ENCODE data around the gene ARHGAP1. TPM values are rescaled to one million over a fixed set of nuclear protein-coding genes. Genes with fewer than 3 reads are reported as not detected.

ARHGAP1 gene
- total and polyA plus RNA-seq, 9 of the 15 experiments (the other 6 are each of a cell fraction or from before 2014, with no cell fraction given) = 3.6 to 30.4 (median 8.2) TPM

GRCh38 chr11:46693597-46694012 is 6.8 kb downstream of the ARHGAP1 start:
- peaks cover 26% of the 10 kb centered on the region; the same call in 2 of the 3 replicates for H3K36me3 ChIP-seq (ENCODE audit: control insufficient read depth, insufficient read depth, low read length)
- no peak overlapping the region for H2AFZ ChIP-seq (ENCODE audit: low read depth, low read length)
- H3K27me3 ChIP-seq (ENCODE audit: control insufficient read depth in 2 of 2, insufficient read depth in 2 of 2, low read length in 2 of 2) = no peaks in the 10 kb centered on the region
- BruUV-seq (replicated peaks) = no TSS peak
- in situ Hi-C loops (cut with MboI) = no loop called here
- no peak overlapping the region for H3K27ac ChIP-seq (ENCODE audit: extremely low read depth, low read depth, low read length)
- H4K20me1 ChIP-seq (replicated peaks; ENCODE audit: control insufficient read depth, insufficient read depth, low read length) = no peaks in the 10 kb centered on the region
- H3K79me2 ChIP-seq (ENCODE audit: control insufficient read depth, insufficient read depth, low read length) = peaks cover 7% of the 10 kb centered on the region; the same call in 1 of the 3 replicates
- DNase-seq (ENCODE audit: extremely low read depth in 1 of 4, low spot score in 3 of 4) (no peak), FAIRE-seq (no peak), ATAC-seq (no peak)
- H3K4me1 ChIP-seq (replicated peaks in 1 of 2; ENCODE audit: control insufficient read depth in 2 of 2, insufficient read depth in 2 of 2, low read length in 2 of 2) = peaks cover 17 to 25% of the 10 kb centered on the region in 2 experiments; a peak in 4 of 5 replicates
- POLR2A ChIA-PET = interaction anchor here (0.6 to 1.1 kb wide), 3 partner anchors 8 to 18 kb away, joined by 3 to 5 read pairs (median 4); no protein-coding TSS in a partner anchor
- WGBS (ENCODE audit: insufficient coverage, low coverage, missing lambda C conversion rate) = 62% methylated on average over 2 of the region's 2 CpGs
- H3K9me3 ChIP-seq (replicated peaks; ENCODE audit: control insufficient read depth, insufficient read depth, low read depth, low read length) = no peaks in the 10 kb centered on the region
- CTCF ChIA-PET (ENCODE audit: low intra/inter-chr PET ratio) = no interaction called here
- TF ChIP-seq PURB (CRISPR knock-in tag; IDR thresholded peaks at IDR 0.05; ENCODE audit: low read depth) (no peak), LARP7 (IDR thresholded peaks at IDR 0.05) (no peak), NONO (IDR thresholded peaks at IDR 0.05; ENCODE audit: low read depth in 2 of 2, low read length in 1 of 2) (no peak), HMGN3 (IDR thresholded peaks at IDR 0.05; ENCODE audit: borderline replicate concordance, extremely low read depth, insufficient read length, low read depth, low read length) (no peak), CTCF (IDR thresholded peaks at IDR 0.05 in 2 of 3, conservative IDR thresholded peaks at IDR 0.05 in 1 of 3; ENCODE audit: insufficient read depth in 2 of 3, low read depth in 1 of 3, low read length in 3 of 3) (no peak), BRF1 (IDR thresholded peaks at IDR 0.05; ENCODE audit: borderline replicate concordance, extremely low read depth, insufficient read length) (no peak), HOXB6 (CRISPR knock-in tag; IDR thresholded peaks at IDR 0.05; ENCODE audit: borderline replicate concordance) (no peak), POLR2A (conservative IDR thresholded peaks at IDR 0.05) (no peak), HNRNPLL (IDR thresholded peaks at IDR 0.05; ENCODE audit: low read depth, low read length, poor library complexity, severe bottlenecking) (no peak), TARDBP (IDR thresholded peaks at IDR 0.05) (no peak), ZNF444 (CRISPR knock-in tag; IDR thresholded peaks at IDR 0.05) (no peak), ZBTB33 (CRISPR knock-in tag; IDR thresholded peaks at IDR 0.05) (no peak), MYBL2 (IDR thresholded peaks at IDR 0.05; ENCODE audit: low read depth) (no peak), MYBL2 (CRISPR knock-in tag; IDR thresholded peaks at IDR 0.05; ENCODE audit: borderline replicate concordance) (no peak), MCM7 (IDR thresholded peaks at IDR 0.05) (no peak), ARID2 (IDR thresholded peaks at IDR 0.05) (no peak), TFAP4 (CRISPR knock-in tag; IDR thresholded peaks at IDR 0.05; ENCODE audit: borderline replicate concordance) (no peak)
- intact Hi-C loops (cut with micrococcal nuclease) = no loop called here
- H3K4me3 ChIP-seq = no peak overlapping the region
- peak overlapping the region in 1 of 2 experiments; percentile 74; a peak in 1 of 4 replicates for H3K9ac ChIP-seq (ENCODE audit: insufficient read depth in 1 of 2, low read depth in 2 of 2, low read length in 2 of 2)
- H3K4me2 ChIP-seq (ENCODE audit: insufficient read depth, low read length) = no peak overlapping the region
- H3K9me1 ChIP-seq (ENCODE audit: control insufficient read depth, insufficient read depth, low read length) = no peaks in the 10 kb centered on the region
